ENCODE data around the gene F7. TPM values are rescaled to one million over a fixed set of nuclear protein-coding genes. Genes with fewer than 3 reads are reported as not detected.
"Not testable (repeated sequence)": the region's sequence is repeated elsewhere in the genome, so short reads cannot be mapped to it uniquely, and the experiment has no call there.

The F7 gene
- total and polyA plus RNA-seq, 2 experiments from 2014 or later, result not detected

DNA sequence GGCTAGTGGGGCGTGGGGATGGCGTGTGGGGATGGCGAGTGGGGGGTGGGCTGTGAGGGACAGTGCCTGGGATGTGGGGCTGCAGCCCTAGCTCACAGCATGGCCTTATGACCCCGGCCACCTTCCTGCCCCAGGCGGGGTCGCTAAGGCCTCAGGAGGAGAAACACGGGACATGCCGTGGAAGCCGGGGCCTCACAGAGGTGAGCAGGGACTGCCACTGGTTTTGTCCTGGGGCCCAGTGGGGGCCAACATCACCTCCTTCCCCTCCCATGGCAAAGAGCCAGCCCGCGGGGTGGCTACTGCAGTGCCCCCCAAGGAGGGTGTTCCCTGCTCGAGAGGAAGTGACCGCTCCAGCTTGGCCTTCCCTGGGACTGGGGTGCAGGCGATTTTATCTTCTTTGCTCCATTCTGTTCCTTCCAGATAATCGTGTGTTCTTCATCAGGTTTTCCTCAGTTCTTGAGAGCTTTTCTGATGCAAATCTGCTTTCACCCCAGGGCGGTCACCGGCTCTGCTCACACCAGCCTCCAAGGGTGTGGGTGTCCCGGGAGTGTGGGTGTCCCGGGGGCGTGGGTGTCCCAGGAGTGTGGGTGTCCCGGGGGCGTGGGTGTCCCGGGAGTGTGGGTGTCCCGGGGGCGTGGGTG lies 1.2 kb downstream of the F7 start:
- in situ Hi-C loops (cut with MboI), result no loop called here
- no peaks in the 10 kb centered on the region for H3K9me2 ChIP-seq (ENCODE audit: insufficient read depth)
- H3K9me3 ChIP-seq (ENCODE audit: low read depth), result no peaks in the 10 kb centered on the region
- no peak overlapping the region for H3K4me2 ChIP-seq (ENCODE audit: unreplicated experiment)
- no peak overlapping the region for H3K9ac ChIP-seq
- no peaks in the 10 kb centered on the region for H3K79me2 ChIP-seq (ENCODE audit: insufficient read depth)
- peaks cover 9% of the 10 kb centered on the region; the same call in 1 of the 2 replicates for H3K27me3 ChIP-seq (replicated peaks; ENCODE audit: insufficient read depth)
- peak; percentile 27 for DNase-seq
- no peak overlapping the region for H3K27ac ChIP-seq
- no peaks in the 10 kb centered on the region for H3F3A ChIP-seq (ENCODE audit: insufficient read depth)
- no peaks in the 10 kb centered on the region for H3K4me1 ChIP-seq (ENCODE audit: insufficient read depth)
- no peak overlapping the region for H2AFZ ChIP-seq
- H3K36me3 ChIP-seq (ENCODE audit: low read depth), result no peaks in the 10 kb centered on the region
- H4K20me1 ChIP-seq (ENCODE audit: insufficient read depth), result no peaks in the 10 kb centered on the region
- H3K4me3 ChIP-seq, result no peak overlapping the region
- TF ChIP-seq EZH2phosphoT487 (IDR thresholded peaks at IDR 0.05; ENCODE audit: insufficient read depth, low read depth) (no peak), EZH2 (IDR thresholded peaks at IDR 0.05; ENCODE audit: insufficient read depth, poor library complexity, severe bottlenecking) (no peak)
- WGBS, 2 experiments (ENCODE audit: low coverage in 1 of 2, low lambda C conversion rate in 2 of 2, missing lambda C conversion rate in 2 of 2), result 57 to 72% methylated on average over 12 to 24 of the region's 25 CpGs

DNA sequence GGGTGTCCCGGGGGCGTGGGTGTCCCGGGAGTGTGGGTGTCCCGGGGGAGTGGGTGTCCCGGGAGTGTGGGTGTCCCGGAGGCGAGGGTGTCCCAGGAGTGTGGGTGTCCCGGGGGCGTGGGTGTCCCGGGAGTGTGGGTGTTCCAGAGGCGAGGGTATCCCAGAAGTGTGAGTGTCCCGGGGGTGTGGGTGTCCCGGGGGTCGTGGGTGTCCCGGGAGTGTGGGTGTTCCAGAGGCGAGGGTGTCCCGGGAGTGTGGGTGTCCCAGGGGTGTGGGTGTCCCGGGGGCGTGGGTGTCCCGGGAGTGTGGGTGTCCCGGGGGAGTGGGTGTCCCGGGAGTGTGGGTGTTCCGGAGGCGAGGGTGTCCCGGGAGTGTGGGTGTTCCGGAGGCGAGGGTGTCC lies 2.9 kb downstream of the F7 start:
- H3K36me3 ChIP-seq (ENCODE audit: low read depth); H2AFZ ChIP-seq; H4K20me1 ChIP-seq (ENCODE audit: insufficient read depth); H3K4me3 ChIP-seq; H3K9me3 ChIP-seq (ENCODE audit: low read depth); H3K9me2 ChIP-seq (ENCODE audit: insufficient read depth); H3K27me3 ChIP-seq (replicated peaks; ENCODE audit: insufficient read depth); H3K9ac ChIP-seq; H3F3A ChIP-seq (ENCODE audit: insufficient read depth); H3K27ac ChIP-seq; in situ Hi-C loops (cut with MboI); H3K4me2 ChIP-seq (ENCODE audit: unreplicated experiment); DNase-seq; H3K79me2 ChIP-seq (ENCODE audit: insufficient read depth); H3K4me1 ChIP-seq (ENCODE audit: insufficient read depth): not testable (repeated sequence)
- 88% methylated on average over 27 of the region's 27 CpGs; no CpG with 5 or more reads in 1 of the 2 experiments for WGBS, 2 experiments (ENCODE audit: low coverage in 1 of 2, low lambda C conversion rate in 2 of 2, missing lambda C conversion rate in 2 of 2)

- Histone ChIP-seq H4K20me1 (ENCODE audit: insufficient read depth) (no peaks in the 10 kb centered on the region), H3K27ac (no peak overlapping the region), H2AFZ (no peak overlapping the region), H3K4me1 (ENCODE audit: insufficient read depth) (no peaks in the 10 kb centered on the region), H3K4me3 (no peak overlapping the region), H3K9me2 (ENCODE audit: insufficient read depth) (no peaks in the 10 kb centered on the region), H3K79me2 (ENCODE audit: insufficient read depth) (no peaks in the 10 kb centered on the region), H3K9ac (no peak overlapping the region), H3K9me3 (ENCODE audit: low read depth) (no peaks in the 10 kb centered on the region), H3K4me2 (ENCODE audit: unreplicated experiment) (no peak overlapping the region), H3K27me3 (replicated peaks; ENCODE audit: insufficient read depth) (peaks cover 9% of the 10 kb centered on the region; the same call in 1 of the 2 replicates), H3K36me3 (ENCODE audit: low read depth) (no peaks in the 10 kb centered on the region), H3F3A (ENCODE audit: insufficient read depth) (no peaks in the 10 kb centered on the region)
- 60 to 68% methylated on average over 25 to 73 of the region's 73 CpGs for WGBS, 2 experiments (ENCODE audit: low coverage in 1 of 2, low lambda C conversion rate in 2 of 2, missing lambda C conversion rate in 2 of 2)
- in situ Hi-C loops (cut with MboI), result no loop called here
- no peak for DNase-seq
- no peak for TF ChIP-seq EZH2phosphoT487 (IDR thresholded peaks at IDR 0.05; ENCODE audit: insufficient read depth, low read depth)
- no peak for TF ChIP-seq EZH2 (IDR thresholded peaks at IDR 0.05; ENCODE audit: insufficient read depth, poor library complexity, severe bottlenecking)
Measured at GRCh38 chr13:113109151-113110047, 3.8 kb downstream of the F7 start.

- Histone ChIP-seq H3K79me2 (ENCODE audit: insufficient read depth) (no peaks in the 10 kb centered on the region), H3K9ac (no peak overlapping the region), H2AFZ (no peak overlapping the region), H3K36me3 (ENCODE audit: low read depth) (no peaks in the 10 kb centered on the region), H3K9me2 (ENCODE audit: insufficient read depth) (no peaks in the 10 kb centered on the region), H3F3A (ENCODE audit: insufficient read depth) (no peaks in the 10 kb centered on the region), H3K4me2 (ENCODE audit: unreplicated experiment) (no peak overlapping the region), H3K4me1 (ENCODE audit: insufficient read depth) (no peaks in the 10 kb centered on the region), H4K20me1 (ENCODE audit: insufficient read depth) (no peaks in the 10 kb centered on the region), H3K9me3 (ENCODE audit: low read depth) (no peaks in the 10 kb centered on the region), H3K27me3 (replicated peaks; ENCODE audit: insufficient read depth) (peaks cover 9% of the 10 kb centered on the region; the same call in 1 of the 2 replicates), H3K4me3 (peak overlapping the region; percentile 40; the same call in 1 of the 2 replicates), H3K27ac (no peak overlapping the region)
- 7 to 8% methylated on average over 71 to 82 of the region's 99 CpGs for WGBS, 2 experiments (ENCODE audit: low coverage in 1 of 2, low lambda C conversion rate in 2 of 2, missing lambda C conversion rate in 2 of 2)
- in situ Hi-C loops (cut with MboI), result no loop called here
- TF ChIP-seq EZH2 (IDR thresholded peaks at IDR 0.05; ENCODE audit: insufficient read depth, poor library complexity, severe bottlenecking) (no peak), EZH2phosphoT487 (IDR thresholded peaks at IDR 0.05; ENCODE audit: insufficient read depth, low read depth) (no peak)
- peak; percentile 37 for DNase-seq
Measured at GRCh38 chr13:113110048-113110851, 4.7 kb downstream of the F7 start.
